ENCODE data around the gene SYNCRIP.

SYNCRIP gene

GRCh38 chr6:85641522-85641896 lies 1.2 kb downstream of the SYNCRIP start:
- TF ChIP-seq GATA3 (IDR thresholded peaks at IDR 0.05; ENCODE audit: low read depth, low read length): no peak
- no peak for TF ChIP-seq GATA2 (IDR thresholded peaks at IDR 0.05; ENCODE audit: low read depth, low read length)

- no peak for TF ChIP-seq GATA2 (IDR thresholded peaks at IDR 0.05; ENCODE audit: low read depth, low read length)
- no peak for TF ChIP-seq GATA3 (IDR thresholded peaks at IDR 0.05; ENCODE audit: low read depth, low read length)
Observed at GRCh38 chr6:85640821-85641220, 1.9 kb downstream of the SYNCRIP start.

- TF ChIP-seq GATA2 (IDR thresholded peaks at IDR 0.05; ENCODE audit: low read depth, low read length) (no peak), GATA3 (IDR thresholded peaks at IDR 0.05; ENCODE audit: low read depth, low read length) (no peak)
Observed at GRCh38 chr6:85637579-85637978, 5.1 kb downstream of the SYNCRIP start.

DNA sequence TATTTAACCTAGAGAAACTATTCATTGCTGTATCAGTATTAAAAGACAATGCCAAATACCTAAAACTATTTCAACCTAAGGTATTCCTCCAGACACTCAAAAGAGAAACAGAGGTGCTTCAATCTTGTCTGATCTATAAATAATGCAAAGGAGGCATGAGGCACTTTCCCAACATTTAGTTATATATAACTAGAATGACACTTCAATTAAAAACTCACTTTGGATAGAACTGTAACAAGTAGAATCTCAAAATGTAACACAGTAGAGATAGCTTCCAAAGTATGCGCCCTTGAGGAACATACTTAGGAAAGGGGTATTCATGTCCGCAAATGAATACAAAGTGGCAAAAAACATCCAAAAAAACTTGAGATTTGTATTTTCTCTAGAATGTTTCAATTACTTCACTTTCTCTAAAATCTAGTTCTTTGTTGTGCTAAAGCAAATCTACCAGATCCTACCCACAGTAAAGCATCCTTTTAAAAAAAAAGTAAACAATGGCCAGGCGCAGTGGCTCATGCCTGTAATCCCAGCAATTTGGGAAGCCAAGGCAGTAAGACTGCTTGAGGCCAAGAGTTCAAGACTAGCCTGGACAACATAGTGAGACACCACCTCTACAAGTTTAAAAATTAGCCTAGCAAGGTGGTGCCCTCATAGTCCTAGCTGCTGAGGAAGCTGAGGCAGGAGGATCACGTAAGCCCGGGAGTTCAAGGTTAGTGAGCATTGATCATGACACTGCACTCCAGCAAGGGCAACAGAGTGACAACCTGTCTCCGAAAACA lies 10.3 kb downstream of the SYNCRIP start:
- TF ChIP-seq GATA2 (IDR thresholded peaks at IDR 0.05; ENCODE audit: low read depth, low read length): no peak
- TF ChIP-seq GATA3 (IDR thresholded peaks at IDR 0.05; ENCODE audit: low read depth, low read length): no peak

DNA sequence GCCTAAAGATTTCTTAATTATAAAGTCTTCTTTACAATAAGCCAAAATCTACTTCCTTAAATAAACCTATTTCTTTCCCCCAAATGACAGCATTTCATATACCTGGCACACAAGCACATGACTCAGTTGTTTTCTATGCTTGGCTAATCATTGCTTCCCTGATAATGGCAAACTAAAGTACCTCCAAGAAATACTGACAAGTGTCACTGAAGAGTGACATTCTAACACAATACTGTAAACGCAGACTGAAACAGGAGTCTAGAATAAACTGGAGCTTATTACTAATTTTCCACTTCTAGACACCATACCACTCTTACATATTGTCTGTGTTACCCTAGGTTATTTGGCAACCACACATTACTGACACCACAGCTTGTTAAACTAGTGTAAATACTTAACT lies 14.3 kb downstream of the SYNCRIP start:
- TF ChIP-seq GATA2 (IDR thresholded peaks at IDR 0.05; ENCODE audit: low read depth, low read length) (no peak), GATA3 (IDR thresholded peaks at IDR 0.05; ENCODE audit: low read depth, low read length) (no peak)

- TF ChIP-seq GATA2 (IDR thresholded peaks at IDR 0.05; ENCODE audit: low read depth, low read length) (no peak), GATA3 (IDR thresholded peaks at IDR 0.05; ENCODE audit: low read depth, low read length) (no peak)
Observed at GRCh38 chr6:85620308-85620707, 22.4 kb downstream of the SYNCRIP start.

DNA sequence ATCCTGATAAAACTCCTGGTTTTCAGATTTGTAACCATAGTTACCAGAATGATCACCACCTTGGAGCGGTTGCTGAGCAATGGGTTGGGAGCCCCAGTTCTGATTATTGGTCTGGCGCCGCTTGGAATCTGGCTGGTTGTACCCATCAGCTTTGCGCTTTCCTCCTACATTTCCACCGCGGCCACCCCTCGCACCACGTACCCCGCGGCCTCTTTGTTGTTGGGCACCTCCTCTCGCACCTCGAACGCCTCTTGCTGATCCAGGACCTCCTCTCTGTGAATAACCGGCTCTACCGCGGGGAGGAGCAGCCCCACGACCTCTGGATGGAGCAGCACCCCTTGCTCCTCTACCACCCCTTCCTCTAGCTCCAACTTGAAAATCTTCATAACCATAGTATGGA lies 27.9 kb downstream of the SYNCRIP start:
- TF ChIP-seq GATA3 (IDR thresholded peaks at IDR 0.05; ENCODE audit: low read depth, low read length) (no peak), GATA2 (IDR thresholded peaks at IDR 0.05; ENCODE audit: low read depth, low read length) (no peak)

GRCh38 chr6:85612690-85613474 lies 29.8 kb downstream of the SYNCRIP start:
- TF ChIP-seq GATA3 (IDR thresholded peaks at IDR 0.05; ENCODE audit: low read depth, low read length) (no peak), GATA2 (IDR thresholded peaks at IDR 0.05; ENCODE audit: low read depth, low read length) (no peak)

DNA sequence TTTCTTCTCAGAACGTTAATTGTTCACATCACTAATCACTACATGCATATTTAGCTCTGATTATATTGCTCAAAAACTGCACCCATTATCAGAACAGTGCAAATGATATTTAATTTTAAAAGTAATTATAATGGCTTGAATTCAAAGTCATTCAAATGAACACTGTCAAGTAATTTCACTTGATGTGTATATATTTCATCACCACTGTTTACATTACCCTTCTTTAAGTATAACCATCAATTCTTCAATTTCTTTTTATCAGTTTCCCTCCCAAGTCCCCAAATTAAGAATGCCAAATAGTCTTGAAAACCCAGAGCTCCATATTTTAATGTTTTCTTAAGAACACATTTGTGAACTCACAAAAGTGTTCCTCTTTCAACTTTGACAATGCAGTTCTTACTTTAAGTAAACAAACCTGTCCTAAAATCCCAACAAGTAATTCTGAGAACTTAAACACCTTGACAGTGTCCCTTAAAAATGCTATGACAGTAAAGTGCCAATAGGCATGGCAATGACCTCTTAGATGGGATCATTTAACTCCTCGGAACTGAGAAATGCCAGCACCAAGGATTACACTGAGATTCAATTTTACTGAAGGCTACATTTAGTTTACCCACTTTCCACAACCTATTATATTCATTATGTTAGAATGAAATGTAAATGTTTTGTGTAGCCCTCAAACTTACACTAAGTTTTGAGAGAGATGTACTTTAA lies 32.3 kb downstream of the SYNCRIP start:
- TF ChIP-seq GATA2 (IDR thresholded peaks at IDR 0.05; ENCODE audit: low read depth, low read length) (no peak), GATA3 (IDR thresholded peaks at IDR 0.05; ENCODE audit: low read depth, low read length) (no peak)

- TF ChIP-seq GATA3 (IDR thresholded peaks at IDR 0.05; ENCODE audit: low read depth, low read length) (no peak), GATA2 (IDR thresholded peaks at IDR 0.05; ENCODE audit: low read depth, low read length) (no peak)
Observed at GRCh38 chr6:85602100-85602499, 40.6 kb downstream of the SYNCRIP start.

DNA sequence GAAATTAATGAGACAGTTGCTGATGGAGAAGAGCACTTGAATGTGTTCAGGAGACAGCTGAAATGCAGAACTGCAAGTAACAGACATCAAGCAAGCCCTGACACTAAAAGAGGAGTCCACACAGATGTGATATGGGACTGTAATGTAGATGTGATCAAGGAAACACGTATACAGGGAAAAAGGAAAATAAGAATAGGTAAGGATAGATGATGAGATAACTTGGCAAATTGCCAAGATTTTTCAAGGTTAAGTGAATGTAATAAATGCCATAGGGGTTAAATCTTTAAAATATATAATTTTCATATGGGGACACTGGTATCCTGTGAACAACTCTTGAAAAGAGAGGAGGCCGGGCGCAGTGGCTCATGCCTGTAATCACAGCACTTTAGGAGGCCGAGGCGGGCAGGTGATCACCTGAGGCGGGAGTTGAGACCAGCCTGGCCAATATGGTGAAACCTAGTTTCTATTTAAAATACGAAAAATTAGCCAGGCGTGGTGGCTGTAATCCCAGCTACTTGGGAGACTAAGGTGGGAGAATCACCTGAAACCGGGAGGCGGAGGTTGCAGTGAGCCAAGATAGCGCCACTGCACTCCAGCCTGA lies 41.9 kb downstream of the SYNCRIP start:
- TF ChIP-seq GATA2 (IDR thresholded peaks at IDR 0.05; ENCODE audit: low read depth, low read length) (no peak), GATA3 (IDR thresholded peaks at IDR 0.05; ENCODE audit: low read depth, low read length) (no peak)

DNA sequence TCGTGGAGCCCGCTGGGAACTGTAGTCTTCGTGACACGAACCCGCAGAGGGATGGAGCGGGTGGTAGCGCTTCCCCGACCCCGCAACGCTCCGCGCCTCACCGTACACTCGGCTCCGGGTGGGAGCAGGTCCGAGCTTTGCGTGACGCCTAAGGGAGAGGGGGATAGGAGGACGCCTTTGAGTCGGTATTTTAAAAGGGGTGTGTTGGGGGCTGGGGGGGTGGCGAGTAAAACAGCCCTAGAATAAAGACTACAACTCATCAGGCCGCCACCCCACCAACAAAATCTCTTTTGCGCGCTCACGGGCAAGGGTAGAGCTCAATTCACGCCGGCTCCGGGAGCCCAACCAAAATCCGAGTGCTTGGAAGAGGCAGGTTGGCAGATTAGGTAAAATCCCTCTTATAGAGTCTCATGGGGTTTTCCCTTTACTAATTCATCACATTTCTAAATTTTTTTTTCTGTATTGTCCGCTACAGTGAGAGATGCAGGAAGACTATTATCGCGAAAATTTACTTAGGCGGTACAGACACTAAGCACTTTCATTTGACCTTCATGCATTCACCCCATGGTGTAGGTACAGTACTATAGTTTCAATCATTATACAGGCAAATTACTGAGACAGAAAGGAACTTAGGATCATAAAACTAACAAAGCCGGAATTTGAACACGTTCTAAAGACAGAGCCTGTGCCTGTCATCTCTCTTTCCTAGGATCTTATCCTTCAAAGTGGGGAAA lies 48.3 kb downstream of the SYNCRIP start:
- TF ChIP-seq GATA3 (IDR thresholded peaks at IDR 0.05; ENCODE audit: low read depth, low read length) (no peak), GATA2 (IDR thresholded peaks at IDR 0.05; ENCODE audit: low read depth, low read length) (no peak)

GRCh38 chr6:85593438-85594196 lies 49.1 kb downstream of the SYNCRIP start, which contains the start of gene SNX14:
TSS of gene SNX14 (minus strand) at chr6:85593858. CDS start at chr6:85593718, 140 bp downstream.
- TF ChIP-seq GATA3 (IDR thresholded peaks at IDR 0.05; ENCODE audit: low read depth, low read length) (no peak), GATA2 (IDR thresholded peaks at IDR 0.05; ENCODE audit: low read depth, low read length) (no peak; the same call in 1 of the 2 replicates)

Data from SH-SY5Y (cell line).